GM19351 (cell line): ENCODE data around the gene TRIM38.
"Not testable (repeated sequence)": the region's sequence is repeated elsewhere in the genome, so short reads cannot be mapped to it uniquely, and the experiment has no call there.

ENCODE experiments used
- ATAC-seq: cut with Tn5 transposase; IDR thresholded peaks from one replicate; pipeline ENCODE4 v1.9.1; 2021; ENCODE audit warnings: mild to moderate bottlenecking, moderate library complexity; ENCODE audit not compliant: unreplicated experiment

Gene TRIM38, protein sequence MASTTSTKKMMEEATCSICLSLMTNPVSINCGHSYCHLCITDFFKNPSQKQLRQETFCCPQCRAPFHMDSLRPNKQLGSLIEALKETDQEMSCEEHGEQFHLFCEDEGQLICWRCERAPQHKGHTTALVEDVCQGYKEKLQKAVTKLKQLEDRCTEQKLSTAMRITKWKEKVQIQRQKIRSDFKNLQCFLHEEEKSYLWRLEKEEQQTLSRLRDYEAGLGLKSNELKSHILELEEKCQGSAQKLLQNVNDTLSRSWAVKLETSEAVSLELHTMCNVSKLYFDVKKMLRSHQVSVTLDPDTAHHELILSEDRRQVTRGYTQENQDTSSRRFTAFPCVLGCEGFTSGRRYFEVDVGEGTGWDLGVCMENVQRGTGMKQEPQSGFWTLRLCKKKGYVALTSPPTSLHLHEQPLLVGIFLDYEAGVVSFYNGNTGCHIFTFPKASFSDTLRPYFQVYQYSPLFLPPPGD

DNA sequence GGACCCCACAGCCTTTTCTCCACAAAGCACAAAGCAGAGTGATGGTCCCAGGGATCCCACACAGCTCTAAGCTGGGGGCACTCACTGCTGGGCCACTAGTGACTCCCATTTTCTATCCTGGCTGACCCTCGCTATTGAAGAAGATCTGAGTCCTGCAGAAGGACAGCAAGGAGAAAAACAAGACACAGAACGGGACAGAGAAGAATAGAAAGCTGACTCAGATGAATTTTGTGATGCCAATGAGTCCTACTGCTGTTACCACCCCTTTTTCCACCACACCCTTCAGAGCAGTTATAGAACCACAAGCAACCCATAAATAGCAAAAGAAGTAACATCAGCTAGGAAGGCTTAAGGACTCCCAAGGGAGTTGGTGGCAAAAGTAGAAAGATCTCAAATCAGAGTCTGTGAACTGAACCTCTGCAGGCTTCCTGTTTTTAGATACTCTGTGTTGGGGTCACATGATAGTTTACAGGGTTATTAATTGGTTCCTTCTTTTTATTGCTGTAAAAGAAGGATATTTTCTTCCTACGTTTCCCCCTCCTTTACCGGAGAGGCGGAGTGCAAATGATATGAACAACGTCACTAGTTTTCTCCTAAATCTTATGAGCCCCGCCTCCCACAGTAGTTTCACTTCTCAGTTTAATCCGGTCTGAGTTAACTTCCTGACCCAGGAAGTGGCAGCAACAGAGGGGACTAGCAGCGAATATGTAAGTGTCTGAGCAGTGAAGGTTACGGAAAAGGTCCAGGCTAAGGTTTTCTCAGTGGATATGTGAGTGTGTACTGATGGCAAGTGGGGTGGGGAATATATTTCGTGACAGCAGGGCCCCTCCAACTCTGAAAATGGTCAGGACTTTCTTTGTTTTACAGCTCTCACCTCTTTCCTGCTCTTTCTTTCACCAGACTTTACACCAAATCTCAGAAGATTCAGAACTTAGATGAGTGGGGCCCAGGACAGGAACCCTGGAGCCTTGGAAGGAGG is at the start of gene TRIM38:
TRIM38 (plus strand) TSS at position 654 of the 979 bp plus-strand sequence. CDS start 3,721 bp downstream, outside the sequence.
- ATAC-seq, result peak; percentile 81

DNA sequence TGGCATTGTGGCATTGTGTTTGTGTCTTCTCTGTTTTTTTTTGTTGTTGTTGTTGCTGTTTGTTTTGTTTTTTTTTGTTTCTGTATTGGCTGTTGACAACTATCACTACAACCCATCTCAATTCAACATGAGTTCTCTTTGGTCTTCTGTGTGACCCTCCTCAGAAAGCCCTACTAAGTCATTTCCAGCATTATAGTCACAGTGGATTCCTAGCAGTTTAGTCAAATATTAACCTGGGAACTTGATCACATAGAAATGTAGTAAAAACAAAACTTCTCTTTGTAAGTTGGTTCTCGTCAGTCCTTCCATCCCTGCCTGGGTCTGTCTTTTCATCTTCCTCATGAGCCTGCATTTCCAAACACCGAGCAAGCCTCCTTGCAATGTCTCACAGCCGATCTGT is 48.9 kb upstream of the TRIM38 start:
- ATAC-seq, result no peak

DNA sequence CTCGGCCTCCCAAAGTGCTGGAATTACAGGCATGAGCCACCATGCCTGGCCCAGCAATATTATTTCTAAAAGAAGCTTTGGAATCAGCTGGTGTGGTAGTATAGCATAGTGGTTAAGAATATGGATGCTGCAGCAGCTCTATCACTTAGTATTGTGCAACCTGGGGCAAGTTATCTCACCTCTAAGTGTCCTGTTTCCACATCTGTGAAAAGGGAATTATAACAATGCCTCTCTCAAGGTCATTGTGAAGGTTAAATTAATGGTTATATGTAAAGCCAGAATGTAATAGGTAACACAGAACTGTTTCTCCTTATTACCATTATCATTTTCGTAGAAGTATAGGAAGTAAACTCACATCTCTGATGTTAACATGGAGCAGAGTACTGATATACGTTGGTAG is 46.3 kb upstream of the TRIM38 start:
- ATAC-seq, result no peak

DNA sequence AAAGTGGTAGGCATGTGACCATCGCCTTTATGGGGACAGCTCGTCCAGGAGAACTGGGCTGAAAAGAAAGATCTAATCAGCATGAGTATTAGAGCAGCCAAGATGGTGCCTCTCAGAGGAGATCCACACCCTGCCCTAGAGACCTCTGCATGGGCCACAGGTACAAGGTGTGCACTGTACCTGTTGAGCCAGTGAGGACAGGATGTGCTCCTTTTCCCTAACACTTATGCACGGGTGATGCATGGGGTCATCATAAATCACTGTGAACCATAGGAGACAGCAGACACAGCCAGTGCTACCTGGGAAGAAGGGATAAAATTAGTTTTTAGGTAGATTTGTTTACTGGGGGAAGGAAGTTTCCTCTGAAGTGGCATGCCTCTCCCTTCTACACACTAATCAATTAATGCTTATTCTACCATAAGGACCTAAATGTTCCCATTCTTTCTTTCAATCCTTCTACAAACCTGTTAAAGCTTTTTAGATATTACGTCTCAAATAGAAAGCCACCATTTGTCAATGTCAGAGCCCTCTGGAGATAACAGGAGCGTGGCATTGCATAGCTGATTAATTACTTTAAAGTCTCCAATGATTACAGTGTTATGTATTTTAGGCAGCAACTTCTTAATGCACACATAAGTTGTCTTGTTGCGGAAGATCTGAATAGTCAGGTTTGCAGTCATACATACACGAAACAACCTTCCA is 45.7 kb upstream of the TRIM38 start:
- no peak for ATAC-seq

DNA sequence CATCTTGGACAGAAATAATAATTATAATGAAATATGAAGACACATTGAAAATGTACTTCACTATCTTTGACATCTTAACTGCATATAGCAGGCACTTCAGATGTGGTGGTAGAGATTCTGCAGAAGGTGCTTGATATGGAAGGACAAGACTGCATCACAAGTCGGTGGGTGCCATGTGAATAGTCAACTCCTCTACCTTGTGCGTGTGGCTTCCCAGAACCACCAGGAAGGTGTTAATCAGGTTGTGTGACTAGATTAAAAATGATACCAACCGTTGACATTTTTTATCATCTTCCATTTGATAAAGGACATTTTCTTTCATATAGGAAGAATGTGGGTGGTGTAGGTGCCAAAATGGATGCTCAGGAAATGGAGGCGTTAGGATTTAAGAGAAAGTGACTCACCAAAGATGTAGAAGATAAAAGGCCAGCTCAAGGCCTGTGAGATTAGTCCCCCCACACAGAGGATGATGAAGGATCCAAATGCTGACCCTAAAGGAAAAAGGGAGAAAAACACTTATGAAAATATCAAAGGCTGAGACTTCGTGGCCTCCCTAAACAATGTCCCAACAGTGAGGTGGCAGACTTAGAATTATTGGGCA is 44.4 kb upstream of the TRIM38 start:
- no peak for ATAC-seq

DNA sequence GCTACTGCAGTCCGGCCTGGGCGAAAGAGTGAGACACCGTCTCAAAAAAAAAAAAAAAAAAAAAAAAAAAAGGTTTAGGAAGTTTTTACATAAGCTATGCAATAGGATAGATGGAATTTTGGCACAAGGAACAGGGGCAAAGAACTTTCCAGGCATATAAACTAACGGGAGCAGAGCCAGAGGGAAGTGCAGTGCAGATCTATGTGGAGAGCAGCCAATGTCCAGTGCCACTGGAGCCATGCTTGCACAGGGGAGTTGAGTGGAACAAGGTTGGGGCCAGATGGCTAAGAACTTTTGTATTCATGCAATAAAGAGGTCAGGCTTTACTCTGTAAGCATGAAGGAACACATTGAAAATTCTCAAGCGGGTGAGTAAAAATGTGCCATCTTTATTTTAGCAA is 42.9 kb upstream of the TRIM38 start:
- ATAC-seq, result no peak

DNA sequence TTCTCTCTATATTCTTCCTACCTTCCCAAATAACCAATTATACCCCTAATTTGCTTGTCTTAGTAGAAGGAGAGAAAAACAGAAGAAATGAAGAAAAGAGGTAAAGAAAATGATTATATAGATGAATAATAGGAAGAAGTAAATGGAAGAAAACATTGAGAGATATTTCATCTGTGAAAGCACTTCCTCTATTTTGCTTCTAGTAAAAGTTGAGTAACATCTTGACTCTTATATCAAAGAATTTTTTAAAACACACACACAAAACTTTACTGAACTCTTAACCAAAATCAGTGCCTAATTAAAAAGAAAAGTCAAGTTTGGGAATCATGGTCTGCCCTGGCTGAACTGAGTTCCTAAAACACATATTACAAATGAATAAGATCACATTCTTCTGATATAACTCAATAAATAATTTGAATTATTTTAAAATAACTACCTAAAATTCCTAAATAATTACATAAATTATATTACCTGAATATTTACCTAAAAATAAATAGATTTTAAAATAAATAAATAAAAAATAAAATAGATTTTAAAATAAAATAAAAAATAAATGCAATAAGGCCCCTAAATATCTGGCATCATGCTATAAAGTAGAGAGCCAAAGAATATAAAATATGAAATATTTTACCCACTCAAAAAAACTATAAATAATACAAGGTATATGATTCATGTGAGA is 40.9 kb upstream of the TRIM38 start:
- no peak for ATAC-seq

DNA sequence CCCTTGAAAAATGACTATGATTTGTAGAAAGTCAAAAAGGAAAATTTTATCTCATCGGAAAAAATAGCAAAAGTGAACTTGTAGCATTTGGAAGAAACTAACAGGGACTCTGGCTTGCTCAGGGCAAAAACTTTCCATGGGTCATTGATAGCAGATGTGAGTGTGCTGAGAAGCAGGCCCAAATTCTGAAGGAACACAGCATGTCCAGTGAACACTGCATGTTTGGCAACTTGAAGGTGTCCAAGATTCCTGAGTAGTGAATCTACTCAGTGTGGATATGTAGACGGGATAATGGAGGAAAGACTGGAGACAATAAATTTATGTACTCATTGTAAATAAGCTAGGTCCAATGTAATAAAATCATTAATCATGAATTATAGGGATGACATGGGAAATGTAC is 40.3 kb upstream of the TRIM38 start:
- ATAC-seq, result no peak

DNA sequence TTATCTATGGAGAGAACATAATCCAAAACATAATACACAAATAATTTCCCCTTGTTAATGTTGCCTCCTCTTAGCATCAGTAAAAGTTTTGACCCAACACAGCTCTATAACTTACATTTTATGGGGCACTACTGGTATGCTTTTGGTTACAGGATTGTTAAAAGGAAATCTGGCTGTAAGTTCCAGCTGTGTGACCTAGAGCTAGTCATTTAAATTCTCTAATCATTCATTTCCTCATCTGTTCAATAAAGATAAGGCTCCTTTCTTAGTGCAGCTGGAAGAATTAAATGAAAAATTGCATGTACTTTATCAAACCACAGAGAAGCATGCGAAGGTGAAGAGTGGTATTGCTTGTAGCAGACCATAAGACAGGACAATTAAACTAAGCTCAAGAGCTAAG is 36.7 kb upstream of the TRIM38 start:
- no peak for ATAC-seq

DNA sequence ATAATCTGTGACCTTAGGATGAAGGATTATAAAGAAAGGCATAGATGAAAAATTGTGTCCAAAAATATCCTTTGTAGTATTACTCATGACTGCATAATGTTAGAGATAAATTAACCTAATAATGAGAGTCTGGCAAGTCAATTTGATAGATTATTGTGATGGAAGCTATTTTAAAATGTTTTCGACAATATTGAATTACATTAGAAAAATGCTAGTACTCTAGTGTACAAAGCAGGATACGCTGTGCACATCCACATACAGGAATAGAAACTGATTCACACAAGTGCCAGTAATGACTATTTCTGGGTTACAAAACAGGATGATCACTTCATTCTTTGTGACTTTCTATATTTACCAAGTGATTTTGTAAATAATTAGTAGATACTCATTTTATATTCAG is 35.4 kb upstream of the TRIM38 start:
- no peak for ATAC-seq

DNA sequence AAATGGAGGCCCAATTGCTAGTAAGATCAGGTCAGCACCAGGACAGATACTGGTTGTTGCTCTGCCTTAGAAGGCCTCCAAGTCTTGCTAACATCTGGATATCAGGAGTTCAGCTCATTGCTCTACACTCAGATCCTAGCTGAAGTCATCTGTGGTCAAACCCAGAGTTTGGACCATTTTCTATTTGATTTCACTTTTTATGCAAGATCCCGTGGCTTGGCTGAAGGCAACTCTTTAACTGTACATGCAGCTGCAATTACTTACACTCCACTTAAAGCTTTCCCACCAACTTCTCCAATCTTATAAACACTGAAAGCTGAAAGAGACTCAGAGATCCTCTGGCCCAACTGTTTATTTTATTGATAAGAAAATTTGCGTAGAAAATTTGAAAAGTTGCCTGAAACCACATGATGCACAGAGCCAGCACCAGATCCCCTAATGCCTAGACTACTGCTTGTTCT is 34.8 kb upstream of the TRIM38 start:
- ATAC-seq, result no peak

DNA sequence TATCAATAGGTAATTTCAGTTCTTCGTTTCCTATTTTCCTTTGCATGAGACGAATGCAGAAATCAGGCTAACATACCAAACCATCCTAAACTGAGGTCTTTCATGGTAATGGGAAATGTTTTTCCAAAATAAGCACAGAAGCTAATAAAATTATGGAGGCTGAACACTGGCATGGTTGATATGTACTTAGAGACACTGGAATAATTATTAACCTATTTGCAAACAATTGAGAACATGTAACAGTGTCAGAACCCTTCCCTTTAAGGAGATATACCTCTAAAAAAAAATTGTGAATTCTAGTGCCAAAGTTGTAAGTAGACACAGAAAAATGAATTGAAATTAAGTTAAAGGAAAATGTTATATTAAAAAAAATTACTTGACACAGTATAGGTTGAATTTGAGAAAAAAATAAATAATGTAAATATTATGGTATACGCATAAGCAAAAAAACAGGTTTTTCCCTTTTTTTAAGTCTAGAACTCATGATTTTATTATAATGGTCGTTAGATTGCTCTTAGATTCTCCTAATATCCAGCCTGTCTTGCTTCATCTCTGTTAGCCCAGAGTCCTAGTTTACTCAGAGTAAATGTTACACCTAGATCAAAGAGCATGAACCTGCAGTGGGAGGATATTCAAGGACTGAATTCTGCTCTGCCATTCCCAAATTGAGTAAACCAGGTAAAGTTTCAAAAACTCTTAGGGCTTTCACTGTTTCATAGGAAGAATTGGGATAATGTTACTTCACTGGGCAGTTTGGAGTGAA is 33.9 kb upstream of the TRIM38 start:
- no peak for ATAC-seq

DNA sequence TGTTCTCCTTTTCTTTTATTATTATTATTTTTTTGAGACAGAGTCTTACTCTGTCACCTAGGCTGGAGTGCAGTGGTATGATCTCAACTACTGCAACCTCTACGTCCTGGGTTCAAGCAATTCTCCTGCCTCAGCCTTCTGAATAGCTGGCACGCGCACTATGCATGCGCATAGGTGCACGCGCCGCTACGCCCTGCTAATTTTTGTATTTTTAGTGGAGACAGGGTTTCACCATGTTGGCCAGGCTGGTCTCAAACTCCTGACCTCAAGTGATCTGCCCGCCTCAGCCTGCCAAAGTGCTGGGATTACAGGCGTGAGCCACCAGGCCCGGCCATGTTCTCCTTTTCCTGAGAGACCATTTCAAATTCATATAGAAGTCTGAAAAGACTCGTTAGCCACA is 32.8 kb upstream of the TRIM38 start:
- not testable (repeated sequence) for ATAC-seq

DNA sequence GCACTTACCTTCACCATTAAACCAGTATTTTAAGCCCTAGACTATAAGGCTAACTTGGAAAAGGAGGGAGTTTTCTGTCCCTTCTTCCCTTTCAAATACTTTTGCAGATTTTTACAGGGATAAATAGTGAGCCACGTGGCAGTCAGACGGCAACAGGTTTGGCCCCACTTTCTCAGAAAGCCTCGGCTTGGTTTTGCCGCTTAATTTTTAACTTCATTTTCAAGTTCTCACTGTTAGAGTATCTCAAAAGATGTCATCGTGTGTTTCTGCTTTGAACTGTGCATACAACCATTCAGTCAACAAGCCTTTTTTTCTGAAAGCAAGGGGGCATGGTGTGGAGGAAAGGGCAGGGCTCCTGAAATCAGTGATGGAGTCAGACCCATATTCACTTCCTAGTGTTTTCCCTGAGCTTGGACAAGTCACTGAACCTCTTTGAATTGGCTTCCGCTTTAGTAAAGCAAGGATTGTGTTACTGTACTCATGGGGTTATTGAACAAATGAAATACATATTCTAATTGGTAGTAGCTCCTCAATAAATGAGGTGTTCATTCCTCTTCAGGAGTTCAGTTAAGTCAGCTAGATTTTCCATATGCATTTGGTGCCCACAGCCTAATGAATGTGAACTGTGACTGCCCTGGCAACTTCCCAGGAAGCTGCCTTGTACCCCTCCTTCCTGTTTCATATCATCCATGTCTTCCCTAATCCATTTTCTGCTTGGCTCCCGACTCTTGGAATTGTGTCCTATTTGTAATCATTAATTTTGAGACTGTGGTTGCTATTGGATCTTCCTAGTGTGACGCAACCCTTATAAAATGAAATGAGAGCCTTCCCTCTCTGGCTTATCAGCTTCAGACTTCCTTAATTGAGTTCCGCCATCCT is 31.8 kb upstream of the TRIM38 start, which contains the start of gene SLC17A2:
SLC17A2 (minus strand) TSS at position 160 of the 879 bp plus-strand sequence. CDS start 4,895 bp downstream, outside the sequence.
- no peak for ATAC-seq

DNA sequence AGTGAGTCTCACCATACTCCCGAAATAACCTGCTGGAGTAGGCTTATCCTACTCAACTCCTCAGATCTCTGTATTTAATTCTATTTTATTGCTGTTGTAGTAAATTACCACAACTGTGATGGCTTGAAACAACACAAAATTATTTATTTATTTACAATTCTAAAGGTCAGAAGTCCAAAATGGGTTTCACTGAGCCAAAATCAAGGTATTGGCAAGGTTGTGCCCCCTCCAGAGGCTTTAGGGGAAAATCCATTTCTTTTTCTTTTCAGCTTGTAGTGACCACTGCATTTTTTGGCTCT is 31.2 kb upstream of the TRIM38 start:
- ATAC-seq, result no peak

DNA sequence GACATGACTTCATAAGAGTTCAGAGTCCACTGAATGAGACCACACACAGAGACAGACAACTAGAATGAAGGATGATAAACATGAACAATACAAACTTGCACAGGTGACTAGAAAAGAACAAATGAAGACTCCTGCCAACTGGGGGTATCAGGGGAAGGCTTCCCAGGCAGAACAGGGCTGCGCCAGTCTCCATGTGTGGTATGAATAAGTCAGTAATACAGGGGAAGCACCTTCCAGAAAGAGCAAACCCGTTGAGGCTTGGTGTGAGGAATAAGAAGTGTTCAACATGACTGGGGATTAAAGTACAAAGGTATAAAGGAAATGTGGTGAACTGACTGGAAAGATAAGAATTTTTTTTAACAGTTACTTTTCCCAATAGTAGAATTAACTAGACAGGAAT is 28.4 kb upstream of the TRIM38 start:
- no peak for ATAC-seq

DNA sequence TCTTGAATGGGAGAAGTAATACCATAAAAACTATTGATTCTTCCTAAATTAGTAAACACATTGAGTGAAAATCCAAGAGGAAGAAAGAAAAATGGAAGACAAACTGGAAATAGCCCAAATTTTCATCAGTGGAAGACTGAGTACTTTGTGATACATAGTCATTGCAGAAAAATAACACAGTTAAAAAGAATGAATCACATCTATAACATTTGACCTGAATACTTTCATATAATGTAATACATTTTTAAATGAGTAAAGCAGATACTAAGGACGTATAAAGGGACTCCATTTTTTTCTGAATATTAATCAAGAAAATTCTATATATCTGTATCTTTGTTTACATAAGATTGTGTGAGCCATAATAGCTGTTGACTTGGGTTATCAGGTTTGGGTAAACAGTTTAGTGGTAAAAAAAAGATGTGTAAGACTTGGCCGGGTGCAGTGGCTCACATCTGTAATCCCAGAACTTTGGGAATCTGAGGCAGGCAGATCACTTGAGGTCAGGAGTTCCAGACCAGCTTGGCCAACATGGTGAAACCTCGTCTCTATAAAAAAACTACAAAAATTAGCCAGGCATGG is 27.8 kb upstream of the TRIM38 start:
- ATAC-seq, result no peak

DNA sequence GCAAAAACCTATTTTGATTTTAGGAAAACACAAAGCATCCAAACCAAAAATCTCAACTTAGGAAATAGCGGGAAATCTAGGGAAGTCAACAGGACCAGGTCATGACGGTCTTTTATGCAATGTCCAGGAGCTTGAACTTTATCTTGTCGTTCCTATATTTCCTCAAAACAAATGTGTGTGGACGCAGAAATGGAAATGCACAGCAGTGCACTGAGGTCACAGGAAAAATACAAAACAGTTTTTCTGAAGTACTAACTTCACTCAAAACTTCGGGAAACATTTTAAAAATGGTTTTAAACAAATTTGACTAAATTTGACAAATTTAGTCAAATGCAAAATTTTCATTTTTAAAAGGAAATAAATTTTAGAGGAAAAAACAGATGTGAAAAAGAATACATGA is 26.6 kb upstream of the TRIM38 start:
- ATAC-seq, result no peak
